HG03442 (cell line): ENCODE data around the gene APOE.
"Not testable (repeated sequence)": the region's sequence is repeated elsewhere in the genome, so short reads cannot be mapped to it uniquely, and the experiment has no call there.

Experiments used
- ATAC-seq: cut with Tn5 transposase; IDR thresholded peaks from one replicate; pipeline ENCODE4 v1.9.1; 2021; ENCODE audit warnings: mild to moderate bottlenecking, moderate library complexity; ENCODE audit not compliant: unreplicated experiment

Gene APOE

DNA sequence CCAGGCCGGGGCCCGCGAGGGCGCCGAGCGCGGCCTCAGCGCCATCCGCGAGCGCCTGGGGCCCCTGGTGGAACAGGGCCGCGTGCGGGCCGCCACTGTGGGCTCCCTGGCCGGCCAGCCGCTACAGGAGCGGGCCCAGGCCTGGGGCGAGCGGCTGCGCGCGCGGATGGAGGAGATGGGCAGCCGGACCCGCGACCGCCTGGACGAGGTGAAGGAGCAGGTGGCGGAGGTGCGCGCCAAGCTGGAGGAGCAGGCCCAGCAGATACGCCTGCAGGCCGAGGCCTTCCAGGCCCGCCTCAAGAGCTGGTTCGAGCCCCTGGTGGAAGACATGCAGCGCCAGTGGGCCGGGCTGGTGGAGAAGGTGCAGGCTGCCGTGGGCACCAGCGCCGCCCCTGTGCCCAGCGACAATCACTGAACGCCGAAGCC, 3.3 kb downstream of the APOE start:
- ATAC-seq = no peak

DNA sequence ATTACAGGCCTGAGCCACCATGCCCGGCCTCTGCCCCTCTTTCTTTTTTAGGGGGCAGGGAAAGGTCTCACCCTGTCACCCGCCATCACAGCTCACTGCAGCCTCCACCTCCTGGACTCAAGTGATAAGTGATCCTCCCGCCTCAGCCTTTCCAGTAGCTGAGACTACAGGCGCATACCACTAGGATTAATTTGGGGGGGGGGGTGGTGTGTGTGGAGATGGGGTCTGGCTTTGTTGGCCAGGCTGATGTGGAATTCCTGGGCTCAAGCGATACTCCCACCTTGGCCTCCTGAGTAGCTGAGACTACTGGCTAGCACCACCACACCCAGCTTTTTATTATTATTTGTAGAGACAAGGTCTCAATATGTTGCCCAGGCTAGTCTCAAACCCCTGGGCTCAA, 4.2 kb downstream of the APOE start:
- no peak for ATAC-seq

DNA sequence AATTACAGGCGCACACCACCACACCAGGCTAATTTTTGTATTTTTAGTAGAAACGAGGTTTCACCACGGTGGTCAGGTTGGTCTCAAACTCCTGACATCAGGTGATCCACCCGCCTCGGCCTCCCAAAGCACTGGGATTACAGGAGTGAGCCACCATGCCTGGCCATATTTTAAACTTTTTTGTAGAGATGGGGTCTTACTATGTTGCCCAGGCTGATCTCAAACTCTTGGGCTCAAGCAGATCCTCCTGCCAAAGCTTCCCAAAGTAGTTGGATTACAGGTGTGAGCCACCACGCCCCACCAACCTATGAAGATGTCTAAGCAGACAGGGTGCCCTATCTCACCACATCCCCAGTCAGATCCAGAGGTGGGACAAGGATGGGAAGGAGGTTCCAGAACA, 6.3 kb downstream of the APOE start:
- ATAC-seq = not testable (repeated sequence)

DNA sequence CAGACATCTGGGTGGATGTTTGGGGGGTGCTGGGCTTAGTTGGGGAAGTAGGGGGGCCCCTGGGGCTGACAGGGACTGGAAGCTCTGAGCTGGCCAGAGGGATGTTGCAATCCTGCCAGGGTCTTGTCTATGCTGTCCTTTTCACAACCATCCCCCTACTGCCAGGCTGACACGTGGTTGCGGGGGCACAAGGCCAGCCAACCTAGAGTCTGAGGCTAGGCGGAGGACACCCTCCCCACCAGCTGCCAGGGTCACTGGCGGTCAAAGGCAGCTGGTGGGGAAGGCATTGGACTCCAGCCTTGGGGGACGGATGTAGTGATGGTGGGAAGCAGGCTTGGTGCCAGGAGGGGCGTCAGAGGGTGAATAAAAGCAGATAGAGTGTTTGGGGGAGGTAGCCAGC, 7.3 kb downstream of the APOE start:
- ATAC-seq = no peak

DNA sequence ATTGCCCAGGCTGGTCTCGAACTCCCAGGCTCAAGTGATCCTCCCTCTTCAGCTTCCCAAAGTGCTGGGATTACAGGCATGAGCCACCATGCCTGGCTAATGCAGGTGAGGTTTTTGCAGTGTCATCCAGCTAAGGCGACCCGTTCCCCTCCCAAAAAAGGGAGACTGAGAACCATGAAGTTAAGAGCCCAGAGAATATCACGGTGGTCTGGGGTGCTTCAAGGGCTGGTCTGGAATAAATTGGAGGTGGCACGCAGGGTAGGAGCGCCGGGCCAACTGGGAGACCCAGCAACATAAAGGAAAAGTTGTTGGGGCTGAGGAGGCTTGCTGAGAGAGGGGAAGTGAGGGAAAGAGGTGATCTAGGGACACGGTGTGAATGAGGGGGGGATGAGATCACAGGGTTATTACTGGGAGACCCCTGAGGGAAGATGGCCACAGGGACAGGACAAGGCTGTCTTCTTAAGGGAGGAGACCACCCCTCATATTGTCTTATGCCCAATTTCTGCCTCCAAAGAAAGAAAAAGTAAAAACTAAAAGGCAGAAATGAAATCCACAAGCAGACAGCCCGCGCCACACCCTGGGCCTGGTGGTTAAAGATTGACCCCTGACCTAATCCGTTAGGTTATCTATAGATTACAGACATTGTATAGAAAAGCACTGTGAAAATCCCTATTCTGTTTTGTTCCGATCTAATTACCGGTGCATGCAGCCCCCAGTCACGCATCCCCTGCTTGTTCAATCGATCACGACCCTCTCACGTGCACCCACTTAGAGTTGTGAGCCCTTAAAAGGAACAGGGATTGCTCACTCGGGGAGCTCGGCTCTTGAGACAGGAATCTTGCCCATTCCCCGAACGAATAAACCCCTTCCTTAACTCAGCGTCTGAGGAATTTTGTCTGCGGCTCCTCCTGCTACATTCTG, 8.2 kb downstream of the APOE start:
- ATAC-seq = not testable (repeated sequence)

DNA sequence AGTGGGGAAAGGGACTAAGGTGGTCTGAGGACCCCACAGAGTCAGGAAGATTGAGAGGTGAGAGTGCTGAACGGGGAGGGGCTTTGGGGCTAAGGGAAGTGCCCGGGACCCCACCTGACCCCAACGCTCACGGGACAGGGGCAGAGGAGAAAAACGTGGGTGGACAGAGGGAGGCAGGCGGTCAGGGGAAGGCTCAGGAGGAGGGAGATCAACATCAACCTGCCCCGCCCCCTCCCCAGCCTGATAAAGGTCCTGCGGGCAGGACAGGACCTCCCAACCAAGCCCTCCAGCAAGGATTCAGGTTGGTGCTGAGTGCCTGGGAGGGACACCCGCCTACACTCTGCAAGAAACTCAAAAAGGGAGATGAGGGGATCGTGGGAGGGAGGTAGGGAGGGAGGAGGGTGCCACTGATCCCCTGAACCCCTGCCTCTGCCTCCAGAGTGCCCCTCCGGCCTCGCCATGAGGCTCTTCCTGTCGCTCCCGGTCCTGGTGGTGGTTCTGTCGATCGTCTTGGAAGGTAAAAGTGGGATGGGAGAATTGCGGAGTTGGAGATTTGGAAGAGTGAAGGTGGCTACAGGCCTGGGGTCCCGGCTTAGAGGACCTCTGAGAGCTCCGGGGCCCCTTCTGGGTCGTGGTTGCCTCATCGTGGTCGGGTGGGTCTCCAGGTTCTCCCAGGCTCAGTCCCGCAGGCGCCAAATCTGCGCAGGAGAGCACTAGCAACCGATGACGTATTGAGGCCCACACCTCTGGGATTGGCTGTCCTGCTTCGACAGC, 9.0 kb downstream of the APOE start, which contains the start of gene APOC1:
Gene APOC1, plus strand, starts transcription at position 176 of the 774 bp plus-strand sequence. Its CDS starts 284 bp downstream, at position 460.
- peak; percentile 88 for ATAC-seq

DNA sequence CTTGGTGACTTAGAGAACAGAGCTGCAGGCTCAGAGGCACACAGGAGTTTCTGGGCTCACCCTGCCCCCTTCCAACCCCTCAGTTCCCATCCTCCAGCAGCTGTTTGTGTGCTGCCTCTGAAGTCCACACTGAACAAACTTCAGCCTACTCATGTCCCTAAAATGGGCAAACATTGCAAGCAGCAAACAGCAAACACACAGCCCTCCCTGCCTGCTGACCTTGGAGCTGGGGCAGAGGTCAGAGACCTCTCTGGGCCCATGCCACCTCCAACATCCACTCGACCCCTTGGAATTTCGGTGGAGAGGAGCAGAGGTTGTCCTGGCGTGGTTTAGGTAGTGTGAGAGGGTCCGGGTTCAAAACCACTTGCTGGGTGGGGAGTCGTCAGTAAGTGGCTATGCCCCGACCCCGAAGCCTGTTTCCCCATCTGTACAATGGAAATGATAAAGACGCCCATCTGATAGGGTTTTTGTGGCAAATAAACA, 18.7 kb downstream of the APOE start:
- ATAC-seq = no peak

DNA sequence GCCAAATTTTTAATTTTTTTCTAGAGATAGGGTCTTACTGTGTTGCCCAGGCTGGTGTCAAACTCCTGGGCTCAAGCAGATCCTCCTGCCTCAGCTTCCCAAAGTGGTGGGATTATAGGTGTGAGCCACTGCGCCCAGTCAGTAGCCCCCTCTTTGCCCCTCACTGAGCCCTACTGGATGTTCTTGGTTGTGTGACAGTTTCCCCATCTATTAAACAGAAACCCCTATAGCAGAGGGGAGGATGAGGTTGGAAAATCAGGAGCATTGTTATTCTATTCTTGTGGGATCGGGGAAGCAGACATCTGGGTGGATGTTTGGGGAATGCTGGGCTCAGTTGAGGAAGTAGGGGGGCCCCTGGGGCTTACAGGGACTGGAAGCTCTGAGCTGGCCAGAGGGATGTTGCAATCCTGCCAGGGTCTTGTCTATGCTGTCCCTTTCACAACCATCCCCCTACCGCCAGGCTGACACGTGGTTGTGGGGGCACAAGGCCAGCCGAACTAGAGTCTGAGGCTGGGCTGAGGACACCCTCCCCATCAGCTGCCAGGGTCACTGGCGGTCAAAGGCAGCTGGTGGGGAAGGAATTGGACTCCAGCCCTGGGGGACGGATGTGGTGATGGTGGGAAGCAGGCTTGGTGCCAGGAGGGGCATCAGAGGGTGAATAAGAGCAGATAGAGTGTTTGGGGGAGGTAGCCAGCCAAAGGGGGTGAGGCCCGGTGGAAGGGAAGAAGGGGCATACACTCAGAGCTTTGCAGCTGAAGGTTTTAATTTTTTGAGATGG, 19.7 kb downstream of the APOE start:
- ATAC-seq = no peak

DNA sequence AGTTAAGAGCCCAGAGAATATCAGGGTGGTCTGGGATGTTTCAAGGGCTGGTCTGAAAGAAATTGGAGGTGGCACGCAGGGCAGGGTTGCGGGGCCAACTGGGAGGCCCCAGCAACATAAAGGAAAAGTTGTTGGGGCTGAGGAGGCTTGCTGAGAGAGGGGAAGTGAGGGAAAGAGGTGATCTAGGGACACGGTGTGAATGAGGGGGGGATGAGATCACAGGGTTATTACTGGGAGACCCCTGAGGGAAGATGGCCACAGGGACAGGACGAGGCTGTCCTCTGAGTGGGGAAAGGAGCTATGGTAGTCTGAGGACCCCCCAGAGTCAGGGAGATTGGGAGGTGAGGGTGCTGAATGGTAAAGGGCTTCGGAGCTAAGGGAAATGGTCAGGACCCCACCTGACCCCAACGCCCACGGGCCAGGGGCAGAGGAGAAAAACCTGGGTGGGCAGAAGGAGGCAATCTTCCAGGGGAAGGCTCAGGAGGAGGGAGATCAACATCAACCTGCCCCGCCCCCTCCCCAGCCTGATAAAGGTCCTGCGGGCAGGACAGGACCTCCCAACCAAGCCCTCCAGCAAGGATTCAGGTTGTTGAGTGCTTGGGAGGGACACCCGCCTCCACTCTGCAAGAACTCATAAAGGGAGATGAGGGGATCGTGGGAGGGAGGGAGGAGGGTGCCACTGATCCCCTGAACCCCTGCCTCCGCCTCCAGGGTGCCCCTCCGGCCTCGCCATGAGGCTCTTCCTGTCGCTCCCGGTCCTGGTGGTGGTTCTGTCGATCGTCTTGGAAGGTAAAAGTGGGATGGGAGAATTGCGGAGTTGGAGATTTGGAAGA, 20.9 kb downstream of the APOE start:
- not testable (repeated sequence) for ATAC-seq

DNA sequence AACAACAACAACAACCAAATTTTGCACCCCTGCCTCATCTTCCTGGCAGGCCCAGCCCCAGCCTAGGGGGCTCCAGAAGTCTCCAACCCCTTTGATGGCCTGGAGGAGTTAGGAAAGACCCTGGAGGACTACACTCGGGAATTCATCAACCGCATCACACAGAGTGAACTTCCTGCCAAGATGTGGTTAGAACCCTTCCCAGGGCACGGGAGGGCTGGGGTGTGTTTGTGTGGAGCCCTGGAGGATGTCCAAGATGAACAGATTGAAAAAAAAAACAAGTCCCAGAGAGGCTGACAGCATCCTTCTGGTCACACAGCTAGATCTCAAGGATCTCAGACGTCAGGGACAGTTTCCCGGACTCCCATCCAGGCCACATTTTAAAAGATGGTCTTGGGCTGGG, 22.1 kb downstream of the APOE start:
- no peak for ATAC-seq

DNA sequence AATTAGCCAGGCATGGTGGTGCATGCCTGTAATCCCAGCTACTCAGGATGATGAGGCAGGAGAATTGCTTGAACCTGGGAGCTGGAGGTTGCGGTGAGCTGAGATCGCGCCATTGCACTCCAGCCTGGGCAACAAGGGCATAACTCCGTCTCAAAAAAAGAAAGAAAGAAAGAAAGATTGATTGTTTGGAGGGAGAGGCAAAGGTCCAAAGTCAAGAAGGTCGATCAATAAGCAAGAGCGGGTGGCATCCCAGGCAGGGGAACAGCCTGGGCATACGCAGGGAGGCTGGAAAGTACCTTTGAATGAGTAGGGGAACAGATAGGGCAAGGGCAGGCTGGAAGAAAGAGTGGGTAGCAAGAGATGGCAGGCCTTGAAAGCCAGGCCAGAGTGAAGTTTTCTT, 24.5 kb downstream of the APOE start:
- ATAC-seq = no peak

DNA sequence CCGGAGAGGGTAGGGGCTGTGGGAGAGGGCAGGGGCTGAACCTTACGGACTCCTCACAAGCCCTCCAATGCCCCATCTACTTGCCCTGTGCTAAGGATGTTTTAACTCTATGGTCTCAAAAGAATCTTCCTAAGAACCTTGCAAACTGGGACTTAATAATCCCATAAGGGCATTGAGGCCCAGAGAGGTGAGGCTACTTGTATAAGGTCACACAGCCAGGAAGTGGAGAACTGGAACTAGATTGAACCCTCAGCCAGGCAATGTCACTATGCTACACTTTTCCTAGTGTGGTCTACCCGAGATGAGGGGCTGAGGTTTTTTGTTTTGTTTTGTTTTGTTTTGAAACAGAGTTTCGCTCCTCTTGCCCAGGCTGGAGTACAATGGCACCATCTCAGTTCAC, 25.9 kb downstream of the APOE start:
- ATAC-seq = no peak

DNA sequence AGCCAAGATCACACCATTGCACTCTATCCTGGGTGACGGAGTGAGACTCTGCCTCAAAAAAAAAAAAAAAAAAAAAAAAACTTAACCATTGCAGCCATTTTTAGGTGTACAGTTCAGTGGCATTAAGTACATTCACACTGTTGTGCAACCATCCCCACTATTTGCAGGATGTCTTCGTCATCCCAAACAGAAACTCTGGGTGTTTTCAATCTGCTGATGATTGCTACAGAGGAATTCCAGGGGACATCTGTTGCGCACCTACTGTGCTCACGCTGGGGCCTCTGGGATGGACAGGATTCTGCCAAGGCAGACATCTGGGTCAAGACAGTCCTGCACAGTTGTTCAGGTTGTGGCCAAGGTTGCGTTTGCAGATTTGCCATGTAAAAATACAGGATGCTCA, 34.1 kb downstream of the APOE start:
- ATAC-seq = no peak

DNA sequence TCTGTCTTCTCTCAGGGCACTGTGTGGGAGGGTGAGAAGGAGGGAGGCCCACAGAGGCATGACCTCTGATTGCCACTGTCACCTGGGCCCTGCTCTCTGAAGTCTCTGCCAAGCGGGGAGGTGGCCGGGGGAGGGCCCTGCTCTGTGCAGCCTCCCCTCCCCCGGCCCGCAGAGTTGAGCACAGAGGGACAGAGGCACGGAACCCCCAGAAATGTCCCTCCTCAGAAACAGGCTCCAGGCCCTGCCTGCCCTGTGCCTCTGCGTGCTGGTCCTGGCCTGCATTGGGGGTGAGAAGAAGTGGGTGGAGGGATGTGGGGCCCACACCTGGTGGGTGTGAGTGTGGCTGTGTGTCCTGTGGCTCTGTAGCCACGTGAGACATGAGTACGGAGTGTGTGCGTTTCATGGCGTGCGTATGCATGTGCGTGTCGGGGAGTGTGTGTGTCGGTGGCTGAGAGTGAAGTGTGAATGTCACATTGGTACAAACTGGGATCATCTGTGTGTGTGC, 36.5 kb downstream of the APOE start, which contains the start of gene APOC4:
Gene APOC4, plus strand, starts transcription at position 171 of the 505 bp plus-strand sequence. Its CDS starts 41 bp downstream, at position 212.
- no peak for ATAC-seq

DNA sequence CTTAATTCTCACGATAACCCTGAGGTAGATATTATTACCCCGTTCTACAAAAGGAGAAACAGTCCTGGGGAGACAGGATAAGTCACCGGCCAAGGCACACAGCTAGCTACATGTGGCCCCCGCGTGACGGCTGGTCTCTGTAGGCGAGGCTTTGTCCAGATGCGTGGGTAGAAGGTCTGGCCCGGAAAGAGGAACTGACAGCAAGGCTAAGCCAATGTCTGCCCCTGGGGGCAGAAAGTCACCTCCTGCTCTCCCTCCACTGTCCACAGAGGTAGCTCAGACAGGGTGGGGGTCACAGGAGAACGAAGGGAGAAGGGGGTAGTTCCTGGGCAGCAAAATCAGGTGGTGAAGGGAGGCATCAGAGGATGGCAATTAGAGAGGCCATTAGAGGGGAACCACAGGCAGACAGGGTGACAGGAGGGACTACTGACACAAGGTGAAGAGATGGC, 38.2 kb downstream of the APOE start:
- ATAC-seq = no peak

DNA sequence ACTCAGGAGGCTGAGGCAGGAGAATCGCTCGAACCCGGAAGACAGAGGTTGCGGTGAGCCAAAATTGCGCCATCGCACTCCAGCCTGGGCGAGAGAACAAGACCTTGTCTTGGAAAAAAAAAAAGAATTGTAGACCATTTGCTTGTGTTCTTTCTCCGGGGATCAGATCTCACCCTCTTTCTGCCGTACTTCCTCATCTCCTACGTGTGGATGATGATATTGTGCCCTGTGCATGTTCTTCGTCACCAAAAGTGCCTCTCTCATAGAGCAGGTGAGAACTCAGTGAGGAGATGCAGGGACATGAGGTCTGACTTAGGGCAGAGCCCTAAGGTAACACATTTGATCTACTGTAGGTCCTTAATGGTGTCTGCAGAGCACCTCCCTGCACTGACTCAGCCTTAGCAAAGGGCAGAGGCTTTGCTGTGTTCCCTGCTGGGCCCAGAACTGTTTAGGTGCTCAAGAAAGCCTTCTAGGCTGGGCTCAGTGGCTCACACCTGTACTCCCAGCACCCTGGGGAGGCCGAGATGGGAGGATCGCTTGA, 41.5 kb downstream of the APOE start:
- ATAC-seq = no peak

DNA sequence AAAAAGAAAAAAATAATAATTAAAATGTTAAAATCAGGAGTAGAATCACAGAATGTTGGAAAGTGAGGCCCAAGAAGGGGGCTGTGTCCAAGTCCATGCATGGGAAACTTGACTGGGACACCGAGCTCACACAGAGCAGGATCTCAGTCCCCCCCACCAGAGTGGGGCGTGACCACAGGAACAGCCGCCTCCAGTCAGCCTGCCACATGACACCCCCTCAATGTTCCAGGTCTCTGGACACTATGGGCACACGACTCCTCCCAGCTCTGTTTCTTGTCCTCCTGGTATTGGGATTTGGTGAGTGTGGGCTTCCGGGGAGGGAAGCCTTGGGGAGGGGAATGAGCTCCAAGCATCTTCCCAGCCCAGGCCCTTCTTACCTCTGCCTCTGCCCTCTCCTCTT, 42.6 kb downstream of the APOE start:
- no peak for ATAC-seq

DNA sequence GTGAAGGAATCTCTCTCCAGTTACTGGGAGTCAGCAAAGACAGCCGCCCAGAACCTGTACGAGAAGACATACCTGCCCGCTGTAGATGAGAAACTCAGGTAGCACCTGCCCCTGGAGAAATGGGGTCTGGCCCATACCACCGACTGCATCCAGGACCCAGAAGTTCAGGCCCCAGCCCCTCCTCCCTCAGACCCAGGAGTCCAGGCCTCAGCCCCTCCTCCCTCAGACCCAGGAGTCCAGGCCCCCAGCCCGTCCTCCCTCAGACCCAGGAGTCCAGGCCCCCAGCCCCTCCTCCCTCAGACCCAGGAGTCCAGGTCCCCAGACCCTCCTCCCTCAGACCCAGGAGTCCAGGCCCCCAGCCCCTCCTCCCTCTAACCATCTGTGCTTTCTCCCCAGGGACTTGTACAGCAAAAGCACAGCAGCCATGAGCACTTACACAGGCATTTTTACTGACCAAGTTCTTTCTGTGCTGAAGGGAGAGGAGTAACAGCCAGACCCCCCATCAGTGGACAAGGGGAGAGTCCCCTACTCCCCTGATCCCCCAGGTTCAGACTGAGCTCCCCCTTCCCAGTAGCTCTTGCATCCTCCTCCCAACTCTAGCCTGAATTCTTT, 43.3 kb downstream of the APOE start:
- no peak for ATAC-seq

DNA sequence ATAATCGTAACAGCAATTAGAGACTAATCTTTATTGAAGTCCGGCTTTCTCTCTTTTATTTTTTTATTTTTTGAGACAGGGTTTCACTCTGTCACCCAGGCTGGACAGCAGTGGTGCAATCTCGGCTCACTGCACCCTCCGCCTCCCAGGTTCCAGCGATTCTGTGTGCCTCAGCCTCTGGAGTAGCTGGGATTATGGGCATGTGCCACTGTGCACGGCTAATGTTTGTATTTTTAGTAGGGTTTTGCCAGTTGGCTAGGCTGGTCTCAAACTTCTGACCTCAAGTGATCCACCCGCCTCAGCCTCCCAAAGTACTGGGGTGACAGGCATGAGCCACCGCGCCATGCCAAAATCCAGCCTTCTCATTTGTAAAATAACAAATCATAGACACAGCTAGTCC, 44.0 kb downstream of the APOE start:
- ATAC-seq = no peak
